COLO829 (cell line): ENCODE results near the gene NTF3.

ENCODE experiments used
- DNase-seq: peaks from one replicate; pipeline ENCODE4 v3.0.0; 2012; ENCODE audit warnings: low spot score

Gene NTF3

GRCh38 chr12:5456906-5457305 lies 25.0 kb downstream of the NTF3 start:
- DNase-seq: peak; percentile 28

GRCh38 chr12:5458229-5459050 lies 26.5 kb downstream of the NTF3 start:
- no peak for DNase-seq

- DNase-seq: no peak
Measured at GRCh38 chr12:5459051-5459782, 27.3 kb downstream of the NTF3 start.

- DNase-seq: no peak
Measured at GRCh38 chr12:5460817-5461216, 28.9 kb downstream of the NTF3 start.

GRCh38 chr12:5461966-5462365 lies 30.1 kb downstream of the NTF3 start:
- DNase-seq: no peak

- no peak for DNase-seq
Measured at GRCh38 chr12:5464096-5464495, 32.2 kb downstream of the NTF3 start.

GRCh38 chr12:5465384-5465783 lies 33.5 kb downstream of the NTF3 start:
- no peak for DNase-seq

- no peak for DNase-seq
Measured at GRCh38 chr12:5466521-5466960, 34.6 kb downstream of the NTF3 start.

- DNase-seq: no peak
Measured at GRCh38 chr12:5467931-5468330, 36.0 kb downstream of the NTF3 start.

- DNase-seq: no peak
Measured at GRCh38 chr12:5470221-5470620, 38.3 kb downstream of the NTF3 start.

GRCh38 chr12:5470703-5471102 lies 38.8 kb downstream of the NTF3 start:
- DNase-seq: no peak

GRCh38 chr12:5473076-5473782 lies 41.3 kb downstream of the NTF3 start:
- DNase-seq: no peak

GRCh38 chr12:5473783-5474116 lies 41.8 kb downstream of the NTF3 start:
- DNase-seq: no peak

- DNase-seq: no peak
Measured at GRCh38 chr12:5476356-5476755, 44.4 kb downstream of the NTF3 start.

GRCh38 chr12:5478081-5478706 lies 46.3 kb downstream of the NTF3 start:
- DNase-seq: no peak

- DNase-seq: no peak
Measured at GRCh38 chr12:5479761-5480160, 47.9 kb downstream of the NTF3 start.

GRCh38 chr12:5480218-5480937 lies 48.5 kb downstream of the NTF3 start:
- DNase-seq: no peak

- DNase-seq: no peak
Measured at GRCh38 chr12:5480938-5481303, 49.0 kb downstream of the NTF3 start.

GRCh38 chr12:5481645-5482044 lies 49.7 kb downstream of the NTF3 start:
- no peak for DNase-seq

GRCh38 chr12:5484426-5484825 lies 52.5 kb downstream of the NTF3 start:
- no peak for DNase-seq

GRCh38 chr12:5485454-5485853 lies 53.5 kb downstream of the NTF3 start:
- DNase-seq: no peak

- no peak for DNase-seq
Measured at GRCh38 chr12:5487076-5487475, 55.2 kb downstream of the NTF3 start.
